T-helper 2 cell treated with Interferon-gamma antibody and Interleukin-4, amounts not matched to agents 100 ng/mL and 5 ng/mL, for 36 hours (primary cell): ENCODE results near the gene TMEM11. TPM values are rescaled to one million over a fixed set of nuclear protein-coding genes. Genes with fewer than 3 reads are reported as not detected.

ENCODE experiments used
- intact Hi-C: fragments of 100-400 bp; cut with micrococcal nuclease; formaldehyde crosslinking; loops from one replicate; pipeline ENCODE4 v1.15.1; 2023
- total RNA-seq: library from RNA; stranded (reverse); gene quantifications from 2 replicates; pipeline ENCODE4 v1.2.3, GENCODE V29; 2022

TMEM11 gene
- total RNA-seq, 1 donor from 2014 or later = 20.3 TPM

GRCh38 chr17:21186399-21187187, 27.4 kb downstream of the TMEM11 start:
- intact Hi-C loops = no loop called here

DNA sequence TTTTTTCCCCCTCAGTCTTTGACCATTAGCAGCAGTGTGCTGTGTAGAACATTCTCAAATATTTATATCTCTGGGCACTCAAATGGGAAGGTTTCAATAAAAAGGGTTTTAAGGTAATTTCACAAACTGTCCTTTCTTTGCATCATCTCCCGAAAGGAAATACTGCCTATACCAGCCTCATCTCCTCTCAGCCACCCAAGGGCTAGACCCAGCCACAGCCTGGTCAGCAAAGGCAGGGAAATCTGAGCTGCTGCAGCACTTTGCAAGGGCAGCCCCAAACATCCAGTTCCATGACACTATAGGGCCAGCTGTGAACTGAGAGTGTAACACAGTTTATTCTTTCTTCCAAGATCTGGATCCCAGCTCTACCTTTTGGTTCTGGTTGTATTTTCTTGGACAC, 28.9 kb downstream of the TMEM11 start:
- intact Hi-C loops = no loop called here

DNA sequence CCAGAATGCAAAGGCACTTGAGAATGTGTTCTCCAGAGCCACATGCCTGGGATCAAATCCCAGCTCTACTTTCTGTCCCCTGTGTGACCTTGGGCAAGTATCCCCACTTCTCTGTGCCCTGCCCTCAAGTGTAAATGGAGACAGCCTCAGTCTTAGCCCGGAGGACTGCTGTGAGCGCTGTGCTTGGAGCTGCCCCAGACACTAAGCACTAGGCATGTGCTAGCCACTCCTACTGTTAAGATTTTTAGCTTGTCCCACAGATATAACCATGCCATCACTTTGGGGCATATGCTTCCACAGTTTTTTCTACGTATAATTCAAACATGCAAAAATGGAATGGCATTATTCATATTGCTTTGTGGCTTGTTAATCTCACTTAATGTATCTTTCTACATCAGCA, 29.4 kb downstream of the TMEM11 start:
- intact Hi-C loops = no loop called here

- intact Hi-C loops = no loop called here
Observed at GRCh38 chr17:21183468-21183867, 30.5 kb downstream of the TMEM11 start.

DNA sequence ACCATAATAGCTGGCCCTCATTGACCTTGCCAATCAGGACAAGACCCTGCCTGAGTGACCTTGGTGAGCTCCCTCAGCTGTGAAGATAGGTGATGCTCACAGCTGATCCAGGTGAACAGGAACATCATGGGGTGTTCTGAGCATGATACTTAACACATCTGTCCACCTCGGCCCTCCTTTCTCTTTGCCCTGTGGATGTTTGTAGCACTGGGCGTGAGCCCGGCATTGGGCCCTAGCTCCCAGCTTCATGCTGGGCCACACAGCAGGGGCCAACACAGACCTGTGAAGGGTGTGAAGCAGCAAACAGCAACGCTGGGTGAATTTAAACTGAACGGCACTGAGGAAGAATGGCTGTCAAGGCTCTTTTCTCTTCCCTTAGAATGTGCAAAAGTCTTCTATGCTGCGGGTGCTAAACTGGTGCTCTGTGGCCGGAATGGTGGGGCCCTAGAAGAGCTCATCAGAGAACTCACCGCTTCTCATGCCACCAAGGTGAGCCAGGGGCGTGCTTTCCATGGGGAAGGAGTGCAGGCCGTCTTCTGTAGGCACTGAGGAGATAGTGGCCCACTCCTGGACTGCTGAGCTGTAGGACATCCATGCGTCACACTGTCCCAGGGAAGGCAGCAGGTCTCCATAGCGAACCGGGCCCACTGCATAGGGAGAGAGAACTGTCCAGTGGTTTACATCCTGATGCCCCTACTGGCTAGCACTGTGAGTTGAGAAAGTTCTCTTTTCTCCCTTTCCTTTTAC, 35.9 kb downstream of the TMEM11 start:
- intact Hi-C loops = no loop called here

DNA sequence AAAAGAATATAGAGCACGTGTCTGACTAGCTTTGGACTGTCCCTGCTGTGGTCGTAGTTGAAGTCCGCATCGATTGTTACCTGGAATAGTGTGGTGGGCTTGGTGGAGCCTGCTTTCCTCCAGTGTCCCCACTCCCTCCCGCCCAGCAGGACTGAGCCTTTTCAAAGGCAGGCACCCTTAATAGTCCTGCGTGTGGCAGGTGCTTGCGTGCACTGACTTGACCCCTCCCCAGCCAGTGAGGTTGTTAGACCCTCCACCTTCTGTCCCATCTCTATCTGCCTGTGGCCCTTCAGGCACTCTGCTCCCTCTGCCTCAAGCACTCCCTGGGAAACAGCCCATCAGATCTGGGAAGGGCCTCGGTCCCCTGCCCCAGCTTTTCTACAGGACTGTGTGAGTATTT, 36.6 kb downstream of the TMEM11 start:
- intact Hi-C loops = no loop called here

DNA sequence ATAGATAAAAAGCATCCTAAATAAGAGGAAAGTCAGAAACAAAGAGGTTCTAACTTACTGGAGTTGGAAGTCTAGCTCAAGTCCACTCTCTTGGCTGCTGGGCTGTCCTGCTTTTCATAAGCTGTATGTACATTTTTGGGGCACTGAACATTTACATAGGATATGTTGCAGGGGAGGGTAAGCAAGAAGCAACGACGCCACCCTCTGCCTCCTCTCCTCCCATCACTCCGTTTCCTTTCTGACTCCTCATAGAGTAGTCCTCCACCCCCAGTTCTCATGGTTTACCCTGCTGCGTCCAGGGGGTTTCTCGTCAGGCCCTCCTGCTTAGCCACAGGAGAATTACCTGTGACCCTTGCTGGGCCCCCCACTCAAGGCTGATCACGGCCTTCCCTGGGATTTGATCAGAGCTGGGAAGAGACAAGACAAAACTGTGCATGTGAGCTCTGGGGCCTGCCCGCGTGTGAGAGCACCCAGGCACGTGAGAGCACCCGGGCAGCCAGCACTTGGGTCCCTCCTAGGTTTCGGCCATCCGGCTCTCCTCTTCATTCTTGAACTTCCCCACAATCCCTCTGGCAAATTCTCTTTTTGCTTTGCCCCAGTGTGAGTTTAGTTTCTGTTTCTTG, 37.1 kb downstream of the TMEM11 start:
- intact Hi-C loops = no loop called here

GRCh38 chr17:21174713-21175112, 39.2 kb downstream of the TMEM11 start:
- intact Hi-C loops = no loop called here

GRCh38 chr17:21174186-21174585, 39.8 kb downstream of the TMEM11 start:
- intact Hi-C loops = no loop called here

DNA sequence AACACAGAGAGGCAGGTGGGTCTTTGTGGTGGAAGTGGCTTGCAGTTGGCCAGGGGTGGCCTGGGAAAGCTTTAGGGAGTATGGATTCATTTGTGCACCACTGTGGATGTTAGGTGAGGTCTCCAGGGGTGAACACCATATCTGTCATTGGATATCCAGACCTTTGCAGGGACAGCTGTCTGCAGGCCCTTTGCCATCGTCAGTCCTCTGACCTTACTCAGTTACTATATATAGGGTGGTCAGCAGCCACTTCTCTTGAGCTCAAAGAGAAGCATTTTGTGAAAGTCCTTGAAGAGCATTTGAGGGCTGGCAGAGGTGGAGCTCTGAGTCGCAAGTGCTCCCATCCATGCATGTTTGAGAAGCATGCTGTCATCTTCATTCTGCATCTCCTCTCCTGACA, 40.4 kb downstream of the TMEM11 start:
- intact Hi-C loops = no loop called here

- intact Hi-C loops = no loop called here
Observed at GRCh38 chr17:21172846-21173245, 41.1 kb downstream of the TMEM11 start.

- intact Hi-C loops = no loop called here
Observed at GRCh38 chr17:21171970-21172510, 41.9 kb downstream of the TMEM11 start.

DNA sequence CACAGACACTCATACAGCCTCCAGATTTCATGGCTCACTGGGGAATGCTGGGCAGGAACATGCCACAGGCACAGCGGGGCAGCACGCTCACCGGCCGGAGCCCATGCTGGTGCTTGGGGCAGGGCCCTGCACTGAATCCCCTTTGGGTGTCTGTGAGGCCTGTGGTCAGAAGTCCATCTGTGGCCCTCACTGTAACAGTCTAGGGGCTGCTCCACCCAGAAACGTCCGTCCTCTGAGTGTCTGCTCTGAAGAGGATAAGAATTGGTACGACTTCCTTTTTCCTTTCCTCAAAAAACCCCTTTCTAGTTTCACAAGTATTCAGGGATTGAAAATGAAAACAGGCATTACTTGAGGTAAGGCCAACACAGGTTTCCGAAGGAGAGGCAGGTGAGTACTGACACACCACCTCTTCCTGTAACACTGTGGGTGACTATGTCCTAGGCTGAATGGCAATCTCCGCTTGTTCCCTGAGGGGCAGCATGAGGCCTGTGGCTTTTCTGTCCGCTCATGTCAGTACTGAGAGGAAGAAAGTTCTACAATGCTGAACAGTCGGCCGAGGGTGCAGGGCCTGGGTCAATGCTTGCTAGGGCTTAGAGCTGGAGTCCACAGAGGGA, 42.5 kb downstream of the TMEM11 start:
- intact Hi-C loops = no loop called here

GRCh38 chr17:21170809-21171208, 43.2 kb downstream of the TMEM11 start:
- intact Hi-C loops = no loop called here

- intact Hi-C loops = no loop called here
Observed at GRCh38 chr17:21169496-21169895, 44.5 kb downstream of the TMEM11 start.

GRCh38 chr17:21168555-21168865, 45.5 kb downstream of the TMEM11 start:
- intact Hi-C loops = no loop called here

DNA sequence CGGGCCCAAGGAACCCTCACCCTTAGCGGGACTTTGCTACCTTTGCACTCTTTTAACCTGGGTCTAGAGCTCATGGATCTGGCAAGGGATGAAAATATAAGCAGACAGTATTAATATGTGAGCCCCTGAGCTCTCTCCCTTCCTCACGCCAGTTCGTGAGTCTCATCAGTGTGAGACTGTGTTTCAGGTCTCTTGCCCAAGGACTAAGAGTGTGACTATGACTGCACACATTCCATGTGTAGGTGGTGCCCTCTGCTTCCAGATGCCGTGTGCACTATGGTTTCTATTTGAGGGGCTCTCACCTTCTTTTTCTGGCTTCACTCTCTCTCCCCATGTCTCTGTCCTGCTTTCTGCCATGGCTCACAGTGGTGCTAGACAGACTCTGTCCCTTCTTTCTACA, 46.7 kb downstream of the TMEM11 start:
- intact Hi-C loops = no loop called here

- intact Hi-C loops = no loop called here
Observed at GRCh38 chr17:21166595-21167210, 47.3 kb downstream of the TMEM11 start.

- intact Hi-C loops = no loop called here
Observed at GRCh38 chr17:21165922-21166594, 47.9 kb downstream of the TMEM11 start.

DNA sequence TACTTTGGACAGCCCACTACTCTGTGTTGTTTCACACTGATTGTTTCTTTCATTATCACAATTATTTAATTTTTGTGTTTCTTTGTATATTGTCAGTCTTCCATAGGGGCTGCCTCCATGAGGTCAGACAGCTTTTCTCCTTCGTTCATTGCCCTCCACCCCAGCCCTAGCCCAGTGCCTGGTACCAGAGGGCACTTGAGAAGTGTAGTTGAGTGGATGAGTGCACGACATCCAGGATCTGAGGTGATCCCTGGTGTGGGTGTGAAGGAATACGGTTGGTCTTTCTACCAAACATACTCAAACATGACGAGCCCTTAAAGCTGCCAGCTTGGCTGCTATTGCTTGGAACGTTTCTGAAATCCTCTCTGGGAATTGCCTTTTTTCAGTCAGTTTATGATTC, 49.3 kb downstream of the TMEM11 start:
- intact Hi-C loops = no loop called here

- intact Hi-C loops = no loop called here
Observed at GRCh38 chr17:21164216-21164615, 49.7 kb downstream of the TMEM11 start.
